SU-DHL-6 (cell line): ENCODE results near the gene CABLES2.

Experiments used
- H2AFZ ChIP-seq: fragments of 200-600 bp; sonication (generic); 2 replicates; pipeline ENCODE4 v1.6.1; 2014; ENCODE audit warnings: low read depth, mild to moderate bottlenecking, moderate library complexity, mixed read lengths, antibody characterized with exemption, low read length; ENCODE audit not compliant: severe bottlenecking
- H3F3A ChIP-seq: fragments of 200-600 bp; shearing (Covaris generic); 2 replicates; pipeline ENCODE4 v1.6.0; 2016; ENCODE audit warnings: antibody characterized with exemption, mild to moderate bottlenecking; ENCODE audit not compliant: insufficient read depth
- H3K27ac ChIP-seq: fragments of 200-600 bp; sonication (generic); 2 replicates; pipeline ENCODE4 v1.5.1; 2016; ENCODE audit warnings: low read depth, mild to moderate bottlenecking, low read length, moderate library complexity, mixed read lengths
- H3K27me3 ChIP-seq: fragments of 200-600 bp; sonication (generic), shearing (Covaris generic); 2 replicates; pipeline ENCODE4 v1.6.0; 2014; ENCODE audit warnings: mild to moderate bottlenecking, low read length
- H3K36me3 ChIP-seq: fragments of 200-600 bp; sonication (generic); 2 replicates; pipeline ENCODE4 v1.6.1; 2014; ENCODE audit warnings: mild to moderate bottlenecking, low read length, mixed read lengths
- H3K4me2 ChIP-seq: fragments of 300-600, 200-600 bp; shearing (Covaris generic), sonication (generic); 2 replicates; pipeline ENCODE4 v1.6.0; 2014; ENCODE audit warnings: low read length, low read depth, mild to moderate bottlenecking; ENCODE audit not compliant: poor library complexity, severe bottlenecking
- H3K4me3 ChIP-seq: fragments of 200-600 bp; sonication (generic); 2 replicates; pipeline ENCODE4 v1.5.1; 2014; ENCODE audit warnings: antibody characterized with exemption, low read length, mild to moderate bottlenecking, mixed read lengths; ENCODE audit not compliant: insufficient read depth, poor library complexity, severe bottlenecking
- H3K79me2 ChIP-seq: fragments of 200-600 bp; sonication (generic); 2 replicates; pipeline ENCODE4 v1.6.1; 2014; ENCODE audit warnings: mild to moderate bottlenecking, low read length, moderate library complexity; ENCODE audit not compliant: insufficient read depth
- H3K9ac ChIP-seq: fragments of 200-600 bp; sonication (generic); 2 replicates; pipeline ENCODE4 v1.7.0; 2014; ENCODE audit warnings: mild to moderate bottlenecking, low read length
- H3K9me2 ChIP-seq: fragments of 200-600 bp; sonication (generic); replicated peaks from 2 replicates; pipeline ENCODE4 v1.6.1; 2014; ENCODE audit warnings: low read length; ENCODE audit not compliant: insufficient read depth
- H3K9me3 ChIP-seq: fragments of 200-600 bp; sonication (generic); 2 replicates; pipeline ENCODE4 v1.6.1; 2014; ENCODE audit warnings: low read length, mixed read lengths; ENCODE audit not compliant: insufficient read depth
- H4K20me1 ChIP-seq: fragments of 200-600 bp; sonication (generic); 2 replicates; pipeline ENCODE4 v1.6.1; 2014; ENCODE audit warnings: low read depth, mild to moderate bottlenecking, antibody characterized with exemption, low read length, moderate library complexity, mixed read lengths
- CTCF ChIP-seq: fragments of 200-600 bp; sonication (generic); IDR thresholded peaks from one replicate; pipeline ENCODE4 v1.5.1; 2017; ENCODE audit warnings: antibody characterized with exemption, mild to moderate bottlenecking, low read length, moderate library complexity; ENCODE audit not compliant: insufficient read depth, poor library complexity, severe bottlenecking
- EZH2phosphoT487 ChIP-seq: fragments of 200-600 bp; sonication (generic), shearing (Covaris generic); conservative IDR thresholded peaks from 2 replicates; pipeline ENCODE4 v1.6.1; 2018; ENCODE audit warnings: mild to moderate bottlenecking, antibody characterized with exemption, low read length, moderate library complexity, mixed read lengths

Gene CABLES2

GRCh38 chr20:62387933-62388635 lies 19.0 kb downstream of the CABLES2 start:
- Histone ChIP-seq H3K4me2 (peak overlapping the region; percentile 92), H2AFZ (no peak overlapping the region), H3K27me3 (no peaks in the 10 kb centered on the region), H3K79me2 (peaks cover 38% of the 10 kb centered on the region), H4K20me1 (no peaks in the 10 kb centered on the region; the same call in 1 of the 2 replicates), H3K4me3 (peak overlapping the region; percentile 100), H3K27ac (peak overlapping the region; percentile 68), H3F3A (peaks cover 25% of the 10 kb centered on the region), H3K36me3 (peaks cover 8% of the 10 kb centered on the region; the same call in 1 of the 2 replicates), H3K9ac (peak overlapping the region; percentile 99), H3K9me2 (no peaks in the 10 kb centered on the region), H3K9me3 (no peaks in the 10 kb centered on the region)
- TF ChIP-seq CTCF (no peak), EZH2phosphoT487 (no peak)

- Histone ChIP-seq H3K36me3 (peaks cover 8% of the 10 kb centered on the region; the same call in 1 of the 2 replicates), H3K9me3 (no peaks in the 10 kb centered on the region), H3K4me3 (peak overlapping the region; percentile 100), H2AFZ (no peak overlapping the region), H3K27ac (peak overlapping the region; percentile 68), H4K20me1 (no peaks in the 10 kb centered on the region; the same call in 1 of the 2 replicates), H3K9me2 (no peaks in the 10 kb centered on the region), H3K79me2 (peaks cover 38% of the 10 kb centered on the region), H3K9ac (peak overlapping the region; percentile 99), H3F3A (peaks cover 28% of the 10 kb centered on the region), H3K4me2 (peak overlapping the region; percentile 92), H3K27me3 (no peaks in the 10 kb centered on the region)
- TF ChIP-seq EZH2phosphoT487 (no peak), CTCF (no peak)
Observed at GRCh38 chr20:62387219-62387913, 19.7 kb downstream of the CABLES2 start.

- H3K27me3 ChIP-seq: no peaks in the 10 kb centered on the region
- peak within 1 kb of the TSS; percentile 99 for H3K9ac ChIP-seq
- peaks cover 28% of the 10 kb centered on the region for H3F3A ChIP-seq
- H3K79me2 ChIP-seq: peaks cover 38% of the 10 kb centered on the region
- peak within 1 kb of the TSS; percentile 5 for H2AFZ ChIP-seq
- H3K36me3 ChIP-seq: peaks cover 13% of the 10 kb centered on the region
- peak within 1 kb of the TSS; percentile 68 for H3K27ac ChIP-seq
- no peaks in the 10 kb centered on the region for H3K9me3 ChIP-seq
- no peaks in the 10 kb centered on the region for H3K9me2 ChIP-seq
- TF ChIP-seq EZH2phosphoT487 (no peak), CTCF (no peak)
- H4K20me1 ChIP-seq: no peaks in the 10 kb centered on the region; the same call in 1 of the 2 replicates
- H3K4me2 ChIP-seq: peak within 1 kb of the TSS; percentile 92
- peak within 1 kb of the TSS; percentile 100 for H3K4me3 ChIP-seq
Observed at GRCh38 chr20:62386383-62387218, 20.5 kb downstream of the CABLES2 start, which contains the start of gene RPS21. TSS of gene RPS21 (plus strand) at chr20:62387103. CDS start at chr20:62387339, 236 bp downstream.
